Smooth muscle cell of the brain vasculature (primary cell): Measurements from ENCODE around the gene MAD2L2.

Experiments used
- DNase-seq: peaks from one replicate; pipeline ENCODE4 v3.0.0-alpha.2; 2012; ENCODE audit warnings: low read depth, low spot score

MAD2L2 gene

GRCh38 chr1:11682287-11682771 is 1.4 kb upstream of the MAD2L2 start:
- no peak for DNase-seq

- DNase-seq: no peak
Observed at GRCh38 chr1:11680270-11681070, 478 bp downstream of the MAD2L2 start.

DNA sequence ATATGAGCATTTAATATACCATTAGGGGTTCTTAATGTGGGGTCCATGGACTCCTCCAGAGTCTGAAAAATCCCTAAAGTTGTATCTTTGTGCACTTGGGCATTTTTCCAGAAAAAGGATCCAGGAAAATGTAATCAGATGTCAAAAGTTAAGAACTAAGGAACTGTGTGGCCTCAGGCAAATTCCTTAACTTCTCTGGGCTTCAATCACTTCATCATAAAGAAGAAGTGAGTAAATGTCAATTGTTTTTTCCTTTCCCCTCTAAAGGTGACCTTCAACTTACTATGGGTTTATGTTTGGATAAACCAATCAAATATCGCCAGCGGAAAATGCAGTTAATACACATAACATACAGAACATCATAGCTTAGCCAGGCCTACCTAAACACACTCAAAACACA is 2.5 kb downstream of the MAD2L2 start:
- DNase-seq: no peak

DNA sequence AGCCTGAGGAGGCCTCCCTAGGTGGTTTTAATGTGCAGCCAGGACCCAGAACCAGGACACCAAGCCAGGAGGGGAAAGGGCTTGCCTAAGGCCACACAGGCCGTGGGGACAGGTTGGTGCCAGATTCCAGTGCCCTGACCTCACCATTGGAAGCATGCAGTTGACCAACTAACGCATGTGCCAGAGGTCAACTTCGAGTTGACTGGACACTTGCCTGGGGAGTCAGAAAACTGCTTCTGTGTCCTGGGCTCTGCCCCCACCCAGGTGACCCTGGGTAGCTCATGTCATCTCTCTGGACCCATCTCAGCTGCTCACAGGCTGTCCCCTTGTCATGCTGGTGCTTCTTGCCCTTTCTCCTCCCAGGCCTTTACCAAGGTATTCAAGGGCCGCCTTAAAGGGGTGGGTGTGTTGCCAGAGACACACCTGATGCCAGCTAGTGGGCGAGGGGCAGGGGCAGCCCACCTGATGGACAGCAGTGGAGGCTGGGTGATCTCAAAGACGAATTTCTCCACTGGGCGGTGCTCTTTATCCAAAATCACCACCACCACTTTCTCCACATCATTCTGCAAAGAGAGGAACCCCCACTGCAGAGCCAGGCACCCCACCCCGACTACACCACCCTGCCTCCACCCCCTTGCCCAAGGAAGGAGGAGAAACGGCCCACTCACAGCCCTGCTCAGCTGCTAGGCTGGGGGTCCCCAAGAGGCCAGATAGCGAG is 4.4 kb downstream of the MAD2L2 start:
- DNase-seq: no peak

GRCh38 chr1:11675325-11675724 is 5.6 kb downstream of the MAD2L2 start:
- no peak for DNase-seq

GRCh38 chr1:11674488-11674887 is 6.5 kb downstream of the MAD2L2 start:
- DNase-seq: no peak

- no peak for DNase-seq
Observed at GRCh38 chr1:11673089-11673769, 7.7 kb downstream of the MAD2L2 start.

GRCh38 chr1:11671544-11672286 is 9.2 kb downstream of the MAD2L2 start:
- DNase-seq: no peak

DNA sequence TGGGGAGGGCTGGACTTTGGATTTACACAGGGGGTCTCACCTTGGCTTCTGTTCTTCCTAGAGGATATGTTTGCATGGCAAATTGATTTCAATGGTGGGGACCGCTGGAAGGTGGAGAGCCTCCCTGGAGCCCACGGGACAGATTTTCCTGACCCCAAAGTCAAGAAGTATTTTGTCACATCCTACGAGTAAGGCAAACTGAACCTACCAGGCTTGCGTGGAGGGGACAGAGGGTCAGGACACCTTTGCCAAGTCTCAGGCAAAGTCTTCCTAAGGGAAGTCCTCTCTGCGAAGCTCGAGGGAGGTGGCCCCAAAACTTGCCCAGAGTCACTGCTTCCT is 9.8 kb downstream of the MAD2L2 start:
- DNase-seq: no peak

DNA sequence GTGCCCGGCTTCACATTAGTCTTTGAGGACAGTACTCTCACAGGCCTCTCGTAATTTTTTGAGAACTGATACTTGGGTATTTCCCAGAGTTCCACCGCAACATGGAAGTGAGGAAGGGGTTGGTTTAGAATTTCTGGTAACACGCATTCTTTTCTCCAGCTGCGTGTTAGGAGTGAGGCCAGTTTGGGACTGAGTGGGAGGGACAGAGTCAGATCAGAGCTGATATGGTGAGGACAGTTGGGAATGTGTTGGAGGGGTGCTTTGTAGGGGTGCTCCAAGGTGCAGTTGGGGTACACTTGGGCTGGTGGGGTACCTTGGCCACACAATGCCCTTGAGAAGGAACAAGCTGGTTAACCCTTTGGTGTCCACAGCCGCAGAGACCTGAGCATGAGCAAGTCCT is 10.2 kb downstream of the MAD2L2 start:
- DNase-seq: no peak

- no peak for DNase-seq
Observed at GRCh38 chr1:11668516-11668915, 12.4 kb downstream of the MAD2L2 start.

GRCh38 chr1:11664336-11665065 is 16.4 kb downstream of the MAD2L2 start:
- DNase-seq: no peak

GRCh38 chr1:11661103-11661502 is 19.8 kb downstream of the MAD2L2 start:
- no peak for DNase-seq

DNA sequence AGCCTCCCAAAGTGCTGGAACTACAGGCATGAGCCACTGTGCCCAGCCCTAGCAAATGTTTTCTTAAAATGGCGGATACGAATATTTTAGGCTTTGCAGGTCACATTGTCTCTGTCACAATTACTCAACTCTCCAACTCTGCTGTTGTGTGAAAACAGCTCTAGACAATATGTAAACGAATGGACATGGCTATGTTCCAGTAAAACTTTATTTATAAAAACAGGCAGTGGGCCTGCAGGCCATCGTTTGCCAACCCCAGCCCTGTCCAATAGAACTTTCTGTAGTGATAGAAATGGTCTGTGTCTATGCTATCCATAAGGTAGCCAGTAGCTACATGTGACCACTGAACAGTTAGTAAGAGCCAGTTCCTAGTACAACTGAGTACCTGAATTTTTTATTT is 21.2 kb downstream of the MAD2L2 start:
- no peak for DNase-seq

DNA sequence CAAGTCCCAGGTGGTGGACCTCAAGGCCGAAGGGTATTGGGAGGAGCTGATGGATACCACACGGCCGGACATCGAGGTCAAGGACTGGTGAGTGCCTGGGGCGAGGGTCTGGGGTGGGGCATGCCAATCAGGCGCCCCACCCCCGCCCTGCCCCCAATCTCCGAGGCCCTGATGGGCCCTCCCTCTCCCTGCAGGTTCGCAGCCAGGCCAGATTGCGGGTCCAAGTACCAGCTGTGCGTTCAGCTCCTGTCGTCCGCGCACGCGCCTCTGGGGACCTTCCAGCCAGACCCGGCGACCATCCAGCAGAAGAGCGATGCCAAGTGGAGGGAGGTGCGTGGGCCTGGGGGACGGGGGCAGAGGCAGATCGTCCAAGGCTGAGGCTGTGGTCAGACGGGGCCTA is 22.4 kb downstream of the MAD2L2 start:
- no peak for DNase-seq

- DNase-seq: no peak
Observed at GRCh38 chr1:11657654-11658053, 23.3 kb downstream of the MAD2L2 start.

DNA sequence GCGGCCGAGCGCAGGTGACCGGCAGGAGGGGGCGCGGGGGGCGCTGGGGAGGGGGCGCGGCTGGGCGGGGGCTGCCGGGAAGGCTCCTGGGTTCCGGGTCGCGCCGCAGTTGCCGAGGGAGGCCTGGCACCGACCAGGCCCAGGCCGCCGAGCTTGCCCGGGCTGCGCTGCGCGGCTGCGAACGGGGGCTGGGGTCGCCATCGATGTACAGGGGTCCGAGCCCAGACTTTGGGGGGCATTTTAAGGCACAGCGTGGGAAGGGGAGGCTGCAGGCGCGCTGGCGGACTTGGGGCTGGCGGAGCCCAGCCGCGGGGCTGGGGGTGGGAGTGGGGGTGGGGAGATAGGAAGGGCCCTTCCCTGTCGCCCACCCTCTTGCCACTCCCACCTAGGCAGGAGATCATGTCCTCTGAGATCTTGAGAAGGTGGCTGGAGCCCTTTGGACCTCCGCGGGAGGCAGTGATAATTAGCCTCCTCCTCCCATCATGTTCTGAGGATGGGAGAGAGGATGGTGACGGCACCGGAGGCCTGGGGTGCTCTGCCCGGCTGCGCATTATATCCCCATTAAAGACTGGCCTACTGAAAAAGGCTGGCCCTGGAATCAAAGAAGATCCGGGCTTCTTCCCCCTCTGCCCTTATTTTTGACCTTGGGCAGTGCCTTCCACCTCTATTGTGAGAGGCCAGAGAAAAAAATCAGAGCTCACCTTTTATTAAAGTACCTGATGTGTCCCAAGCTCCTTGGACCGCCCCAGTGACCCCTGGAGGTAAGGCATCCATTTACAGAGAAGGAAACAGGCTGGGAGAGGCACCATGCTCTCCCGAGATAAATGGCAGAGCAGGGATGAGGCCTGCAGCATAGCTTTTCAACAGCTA is 25.8 kb downstream of the MAD2L2 start:
- DNase-seq: no peak

- DNase-seq: no peak
Observed at GRCh38 chr1:11654137-11654938, 26.6 kb downstream of the MAD2L2 start, which contains the start of the genes FBXO2 and FBXO44. Gene FBXO2 (minus strand): TSS chr1:11654429. CDS start chr1:11654340, 89 bp downstream. Gene FBXO44 (plus strand): TSS chr1:11654877. CDS start chr1:11655836, 959 bp downstream.

DNA sequence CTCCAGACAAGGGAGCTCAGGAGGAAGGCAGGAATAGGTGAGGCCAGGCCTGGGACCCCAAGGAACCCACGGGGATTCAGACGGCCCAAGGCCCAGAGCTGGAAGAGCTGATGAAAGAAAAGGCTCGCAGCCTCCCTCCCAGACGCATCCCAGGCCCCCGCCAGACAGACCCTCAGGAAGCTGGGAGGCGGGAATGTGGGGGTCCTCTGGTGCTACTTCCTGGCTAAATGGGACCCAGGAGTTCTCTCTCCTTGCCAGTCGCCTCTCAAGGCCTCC is 27.1 kb downstream of the MAD2L2 start:
- DNase-seq: no peak
